HG03432 (cell line): Measurements from ENCODE around the gene RAB11FIP3.

Experiments
- ATAC-seq: cut with Tn5 transposase; IDR thresholded peaks from one replicate; pipeline ENCODE4 v1.9.1; 2021; ENCODE audit warnings: mild to moderate bottlenecking, moderate library complexity; ENCODE audit not compliant: unreplicated experiment

The RAB11FIP3 gene

GRCh38 chr16:424033-424622 is 1.3 kb upstream of the RAB11FIP3 start:
- ATAC-seq: no peak

- ATAC-seq: no peak
Measured at GRCh38 chr16:424623-425081, 797 bp upstream of the RAB11FIP3 start.

GRCh38 chr16:425740-426114 is 278 bp downstream of the RAB11FIP3 start:
- peak; percentile 37 for ATAC-seq

- peak; percentile 13 for ATAC-seq
Measured at GRCh38 chr16:426115-426905, 861 bp downstream of the RAB11FIP3 start.

GRCh38 chr16:426906-427249 is 1.4 kb downstream of the RAB11FIP3 start:
- no peak for ATAC-seq

- ATAC-seq: no peak
Measured at GRCh38 chr16:427250-427649, 1.8 kb downstream of the RAB11FIP3 start.

GRCh38 chr16:430904-431303 is 5.5 kb downstream of the RAB11FIP3 start:
- ATAC-seq: no peak

- no peak for ATAC-seq
Measured at GRCh38 chr16:440627-441026, 15.2 kb downstream of the RAB11FIP3 start.

- no peak for ATAC-seq
Measured at GRCh38 chr16:441447-441846, 16.0 kb downstream of the RAB11FIP3 start.

- no peak for ATAC-seq
Measured at GRCh38 chr16:442976-443375, 17.5 kb downstream of the RAB11FIP3 start.

- ATAC-seq: no peak
Measured at GRCh38 chr16:444027-444426, 18.6 kb downstream of the RAB11FIP3 start.

GRCh38 chr16:445566-445965 is 20.1 kb downstream of the RAB11FIP3 start:
- ATAC-seq: no peak

- no peak for ATAC-seq
Measured at GRCh38 chr16:450385-450784, 24.9 kb downstream of the RAB11FIP3 start.

- ATAC-seq: no peak
Measured at GRCh38 chr16:450785-451512, 25.5 kb downstream of the RAB11FIP3 start.

- ATAC-seq: no peak
Measured at GRCh38 chr16:454397-454940, 29.0 kb downstream of the RAB11FIP3 start.

GRCh38 chr16:455453-455852 is 30.0 kb downstream of the RAB11FIP3 start:
- no peak for ATAC-seq

GRCh38 chr16:456891-457483 is 31.5 kb downstream of the RAB11FIP3 start:
- ATAC-seq: no peak

- ATAC-seq: no peak
Measured at GRCh38 chr16:457732-458400, 32.4 kb downstream of the RAB11FIP3 start.

- ATAC-seq: no peak
Measured at GRCh38 chr16:459761-460160, 34.3 kb downstream of the RAB11FIP3 start.

- no peak for ATAC-seq
Measured at GRCh38 chr16:460787-461186, 35.3 kb downstream of the RAB11FIP3 start.

- no peak for ATAC-seq
Measured at GRCh38 chr16:463071-463470, 37.6 kb downstream of the RAB11FIP3 start.
